ENCODE results near the gene VPS13D.

The VPS13D gene, protein sequence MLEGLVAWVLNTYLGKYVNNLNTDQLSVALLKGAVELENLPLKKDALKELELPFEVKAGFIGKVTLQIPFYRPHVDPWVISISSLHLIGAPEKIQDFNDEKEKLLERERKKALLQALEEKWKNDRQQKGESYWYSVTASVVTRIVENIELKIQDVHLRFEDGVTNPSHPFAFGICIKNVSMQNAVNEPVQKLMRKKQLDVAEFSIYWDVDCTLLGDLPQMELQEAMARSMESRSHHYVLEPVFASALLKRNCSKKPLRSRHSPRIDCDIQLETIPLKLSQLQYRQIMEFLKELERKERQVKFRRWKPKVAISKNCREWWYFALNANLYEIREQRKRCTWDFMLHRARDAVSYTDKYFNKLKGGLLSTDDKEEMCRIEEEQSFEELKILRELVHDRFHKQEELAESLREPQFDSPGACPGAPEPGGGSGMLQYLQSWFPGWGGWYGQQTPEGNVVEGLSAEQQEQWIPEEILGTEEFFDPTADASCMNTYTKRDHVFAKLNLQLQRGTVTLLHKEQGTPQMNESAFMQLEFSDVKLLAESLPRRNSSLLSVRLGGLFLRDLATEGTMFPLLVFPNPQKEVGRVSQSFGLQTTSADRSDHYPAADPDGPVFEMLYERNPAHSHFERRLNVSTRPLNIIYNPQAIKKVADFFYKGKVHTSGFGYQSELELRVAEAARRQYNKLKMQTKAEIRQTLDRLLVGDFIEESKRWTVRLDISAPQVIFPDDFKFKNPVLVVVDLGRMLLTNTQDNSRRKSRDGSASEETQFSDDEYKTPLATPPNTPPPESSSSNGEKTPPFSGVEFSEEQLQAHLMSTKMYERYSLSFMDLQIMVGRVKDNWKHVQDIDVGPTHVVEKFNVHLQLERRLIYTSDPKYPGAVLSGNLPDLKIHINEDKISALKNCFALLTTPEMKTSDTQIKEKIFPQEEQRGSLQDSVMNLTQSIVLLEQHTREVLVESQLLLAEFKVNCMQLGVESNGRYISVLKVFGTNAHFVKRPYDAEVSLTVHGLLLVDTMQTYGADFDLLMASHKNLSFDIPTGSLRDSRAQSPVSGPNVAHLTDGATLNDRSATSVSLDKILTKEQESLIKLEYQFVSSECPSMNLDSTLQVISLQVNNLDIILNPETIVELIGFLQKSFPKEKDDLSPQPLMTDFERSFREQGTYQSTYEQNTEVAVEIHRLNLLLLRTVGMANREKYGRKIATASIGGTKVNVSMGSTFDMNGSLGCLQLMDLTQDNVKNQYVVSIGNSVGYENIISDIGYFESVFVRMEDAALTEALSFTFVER (N-terminal part only)

DNA sequence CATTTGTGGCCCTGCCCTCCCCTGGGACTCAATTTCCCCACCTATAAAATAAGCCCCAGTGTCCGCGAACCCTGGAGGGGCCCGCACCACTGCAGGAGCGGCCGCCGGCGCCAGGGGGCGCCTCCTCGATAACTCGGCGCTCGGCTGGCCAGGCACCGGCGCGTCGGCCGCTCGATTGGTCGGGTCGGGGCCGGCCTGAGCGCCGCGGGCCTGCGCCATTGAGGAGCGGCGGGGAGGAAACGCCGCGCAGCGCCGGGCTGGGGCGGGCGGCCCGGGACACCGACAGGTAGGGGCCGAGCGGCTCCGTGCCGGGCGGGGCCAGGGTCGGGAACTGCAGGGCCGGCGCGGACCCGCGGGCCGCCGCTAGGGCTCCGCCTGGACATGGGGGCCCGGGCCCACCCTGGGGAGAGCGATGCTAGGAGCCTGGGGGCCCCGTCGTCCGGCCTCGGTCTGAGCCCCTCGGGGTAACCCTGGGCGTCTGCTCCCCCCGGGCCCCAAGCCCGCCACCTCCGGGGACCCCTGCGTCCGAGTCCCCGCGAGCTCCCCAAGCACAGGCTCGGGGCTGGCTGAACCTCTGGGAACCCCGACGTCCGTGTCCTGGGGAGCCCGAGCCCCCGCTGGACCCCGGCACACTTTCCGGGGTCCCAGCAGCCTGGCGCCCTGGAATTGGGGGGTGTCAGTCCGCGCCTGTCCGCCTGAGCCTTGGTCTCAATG, at the start of gene VPS13D:
TSS of gene VPS13D (plus strand) at position 196 of the 714 bp plus-strand sequence. CDS start 4,237 bp downstream, outside the sequence.
- in situ Hi-C loops (cut with HindIII; ENCODE audit: low sequenced_read_pairs) = no loop called here

DNA sequence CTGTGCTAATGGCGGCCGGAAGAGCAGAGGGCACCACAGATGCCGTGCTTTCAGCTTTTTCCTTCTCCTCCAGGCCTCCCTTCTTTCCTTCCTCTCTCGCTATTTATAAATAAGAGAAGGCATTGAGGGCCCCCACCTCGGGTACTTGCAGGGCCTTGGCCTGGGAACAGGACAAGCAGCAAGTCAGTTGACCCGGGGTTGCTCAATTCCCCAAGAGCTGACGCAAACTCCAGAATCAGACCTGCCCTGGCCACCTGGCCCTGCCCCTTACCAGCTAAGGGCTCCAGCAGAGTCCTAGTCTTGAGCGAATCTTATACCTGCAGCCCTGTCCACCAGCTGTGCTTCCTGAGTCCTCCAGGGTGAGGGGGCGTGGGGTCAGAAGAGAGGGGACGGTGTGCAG, 49.5 kb upstream of the VPS13D start:
- in situ Hi-C loops (cut with HindIII; ENCODE audit: low sequenced_read_pairs) = no loop called here

DNA sequence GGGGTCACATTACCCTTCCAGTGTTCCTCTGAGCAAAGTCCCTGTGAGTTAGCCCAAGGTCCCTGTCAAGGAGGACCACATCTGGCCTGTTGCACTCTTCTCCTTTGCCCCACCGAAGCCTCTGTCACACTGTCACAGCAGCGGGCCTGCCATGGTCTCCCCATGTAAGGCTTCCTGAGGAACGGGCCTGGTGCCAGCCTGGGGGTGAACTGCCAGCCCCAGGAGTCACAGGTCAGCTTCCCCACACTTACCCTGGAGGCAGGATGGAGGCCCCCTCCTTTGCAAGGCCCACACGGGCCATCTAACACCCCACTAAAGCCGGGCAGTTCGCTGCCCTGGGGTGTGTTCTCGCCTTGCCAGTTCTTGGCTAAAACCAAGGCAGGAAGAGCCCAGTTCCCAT, 48.9 kb upstream of the VPS13D start:
- in situ Hi-C loops (cut with HindIII; ENCODE audit: low sequenced_read_pairs) = no loop called here

DNA sequence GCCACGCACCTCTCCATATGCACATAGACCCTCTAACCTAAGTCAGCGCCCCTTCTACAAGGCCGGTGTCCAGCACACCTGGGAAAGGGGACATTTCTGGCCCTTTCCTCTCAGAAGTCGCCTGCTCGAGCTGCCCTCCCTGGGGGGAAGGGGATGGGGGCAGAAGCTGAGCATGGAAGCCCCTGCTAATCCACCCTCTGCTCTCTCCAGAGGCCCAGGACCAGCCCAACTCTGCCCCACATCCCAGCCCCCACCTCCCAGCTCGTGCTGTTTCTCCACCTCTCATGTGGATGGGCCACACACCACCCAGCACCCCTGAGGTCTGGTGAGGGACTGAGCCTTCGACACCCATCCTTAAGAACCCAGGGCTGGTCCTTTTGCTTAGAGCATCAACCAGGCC, 48.3 kb upstream of the VPS13D start:
- in situ Hi-C loops (cut with HindIII; ENCODE audit: low sequenced_read_pairs) = no loop called here

DNA sequence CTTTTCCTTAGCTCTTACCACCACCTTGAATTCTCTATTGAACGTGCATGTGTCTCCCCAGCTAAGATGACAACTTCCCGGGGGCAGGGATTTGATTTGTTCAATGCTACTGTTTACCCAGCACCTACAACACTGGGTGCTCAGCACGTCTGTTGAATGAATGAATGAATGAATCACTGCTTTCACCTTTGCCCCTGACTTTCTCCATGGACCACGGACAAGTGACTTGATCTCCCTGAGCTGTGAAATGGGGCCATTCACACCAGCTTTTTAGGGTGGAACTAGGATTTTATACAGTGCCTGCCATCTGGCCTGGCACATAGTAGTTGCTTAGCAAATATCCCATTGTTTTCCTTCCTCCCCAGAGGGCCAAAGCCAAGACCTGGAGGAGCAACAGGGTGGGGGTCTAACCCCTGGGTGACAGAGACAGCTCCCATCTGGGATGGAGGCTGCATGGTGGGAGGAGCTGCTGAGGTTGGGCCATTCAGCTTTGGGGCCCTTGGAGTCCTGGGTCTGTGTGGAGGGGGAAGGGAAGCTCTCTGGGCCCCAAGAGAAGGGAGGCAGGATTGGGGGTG, 47.3 kb upstream of the VPS13D start:
- in situ Hi-C loops (cut with HindIII; ENCODE audit: low sequenced_read_pairs) = no loop called here

DNA sequence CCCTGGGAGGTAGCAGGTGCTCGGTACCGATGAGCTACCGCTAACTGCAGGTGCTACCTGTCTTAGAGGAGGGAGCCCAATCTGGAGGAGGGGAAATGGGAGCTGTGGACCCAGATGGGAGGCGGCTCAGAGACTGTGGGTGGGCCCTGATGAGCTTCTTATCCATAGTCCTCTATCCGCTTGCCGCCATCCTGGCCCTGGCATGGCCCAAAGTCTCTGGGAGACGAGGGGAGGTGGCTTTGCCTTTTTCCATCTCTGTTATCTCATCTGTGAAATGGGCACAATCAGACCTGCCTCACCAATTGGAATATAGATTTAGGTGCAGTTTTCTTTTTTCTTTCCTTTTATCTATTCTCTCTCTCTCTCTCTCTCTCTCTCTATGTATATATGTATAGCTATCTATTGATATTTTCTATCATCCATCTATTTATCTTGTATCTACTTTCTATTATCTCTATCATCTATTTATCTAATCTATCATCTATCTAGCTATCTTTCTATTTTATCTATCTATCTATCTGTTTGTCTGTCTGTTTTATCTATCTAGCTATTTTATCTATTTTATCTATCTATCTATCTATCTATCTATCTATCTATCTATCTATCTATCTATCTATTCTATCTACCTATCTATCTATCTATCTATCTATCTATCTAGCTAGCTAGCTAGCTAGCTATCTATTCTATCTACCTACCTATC, 46.6 kb upstream of the VPS13D start:
- in situ Hi-C loops (cut with HindIII; ENCODE audit: low sequenced_read_pairs) = no loop called here

DNA sequence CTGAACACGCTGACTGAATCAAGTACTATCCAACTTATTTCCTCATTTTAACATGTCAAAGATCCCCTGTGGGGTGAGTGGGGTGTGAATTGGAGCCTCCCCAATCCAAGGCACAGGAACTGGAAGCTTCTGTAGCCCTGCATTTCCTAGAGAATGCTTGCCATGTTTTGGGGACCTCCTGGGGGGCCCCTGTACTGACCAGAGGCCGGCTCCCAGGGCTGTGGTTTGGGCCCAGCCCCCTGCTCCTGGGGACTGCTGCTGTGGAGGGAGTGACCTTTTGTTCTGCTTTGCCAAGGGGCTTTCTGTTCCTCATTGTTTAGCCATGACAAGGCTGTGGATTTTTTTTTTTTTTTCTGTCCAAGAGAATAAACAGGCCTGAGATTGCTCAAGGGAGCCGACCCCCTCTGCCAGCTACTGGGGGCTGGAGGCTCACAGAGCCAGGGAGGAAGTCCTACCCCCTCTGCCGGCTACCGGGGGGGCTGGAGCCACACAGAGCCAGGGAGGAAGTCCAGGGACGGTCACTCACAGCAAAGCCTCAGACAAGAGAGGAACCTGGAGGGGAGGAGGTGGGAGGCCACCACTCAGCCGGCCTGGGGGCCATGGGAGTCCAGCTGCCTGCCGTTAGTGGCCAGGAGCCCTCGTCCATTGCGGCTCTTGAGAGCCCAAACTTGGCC, 45.7 kb upstream of the VPS13D start:
- in situ Hi-C loops (cut with HindIII; ENCODE audit: low sequenced_read_pairs) = no loop called here

DNA sequence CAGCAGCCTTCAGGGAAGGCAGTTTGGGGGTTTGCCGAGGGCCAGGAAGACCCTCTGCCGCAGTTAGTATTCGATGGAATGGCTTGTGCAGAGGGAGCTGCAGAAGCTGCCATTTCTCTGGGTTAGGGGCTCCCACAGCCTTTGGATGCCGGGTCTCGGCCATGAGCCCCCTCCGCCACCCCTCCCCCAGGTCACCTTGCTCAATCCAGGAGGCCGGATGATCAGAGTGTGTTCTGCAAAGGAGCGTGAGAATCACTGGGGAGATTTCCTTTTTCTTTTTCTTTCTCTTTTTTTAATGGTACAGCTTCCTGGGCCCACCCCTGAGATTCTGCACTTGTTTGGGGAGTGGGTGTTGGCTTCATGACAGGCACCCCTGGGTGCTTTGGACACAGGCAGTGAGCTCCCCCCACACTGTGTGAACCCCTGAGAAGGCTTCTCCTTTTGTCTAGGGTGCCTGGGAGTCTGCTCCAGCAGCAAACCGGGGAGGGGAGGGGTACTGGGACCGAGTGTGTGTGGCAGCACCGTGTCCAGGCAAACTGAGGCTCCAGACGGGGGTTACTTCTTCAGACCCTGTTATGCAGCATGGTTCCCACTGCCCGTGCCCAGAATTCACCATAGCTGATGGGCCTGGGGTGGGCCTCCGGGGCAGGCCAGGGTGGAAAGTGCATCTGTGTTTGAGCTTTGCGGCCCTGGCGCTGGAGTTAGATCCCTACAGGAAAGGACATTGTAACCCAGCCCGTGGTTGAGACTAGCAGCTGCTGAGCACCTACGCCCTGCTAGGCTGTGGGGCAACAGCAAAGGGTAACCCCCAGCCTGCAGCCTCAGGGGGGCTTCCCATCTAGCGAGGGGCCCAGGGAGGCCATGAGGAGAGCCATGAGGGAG, 44.6 kb upstream of the VPS13D start:
- in situ Hi-C loops (cut with HindIII; ENCODE audit: low sequenced_read_pairs) = no loop called here

DNA sequence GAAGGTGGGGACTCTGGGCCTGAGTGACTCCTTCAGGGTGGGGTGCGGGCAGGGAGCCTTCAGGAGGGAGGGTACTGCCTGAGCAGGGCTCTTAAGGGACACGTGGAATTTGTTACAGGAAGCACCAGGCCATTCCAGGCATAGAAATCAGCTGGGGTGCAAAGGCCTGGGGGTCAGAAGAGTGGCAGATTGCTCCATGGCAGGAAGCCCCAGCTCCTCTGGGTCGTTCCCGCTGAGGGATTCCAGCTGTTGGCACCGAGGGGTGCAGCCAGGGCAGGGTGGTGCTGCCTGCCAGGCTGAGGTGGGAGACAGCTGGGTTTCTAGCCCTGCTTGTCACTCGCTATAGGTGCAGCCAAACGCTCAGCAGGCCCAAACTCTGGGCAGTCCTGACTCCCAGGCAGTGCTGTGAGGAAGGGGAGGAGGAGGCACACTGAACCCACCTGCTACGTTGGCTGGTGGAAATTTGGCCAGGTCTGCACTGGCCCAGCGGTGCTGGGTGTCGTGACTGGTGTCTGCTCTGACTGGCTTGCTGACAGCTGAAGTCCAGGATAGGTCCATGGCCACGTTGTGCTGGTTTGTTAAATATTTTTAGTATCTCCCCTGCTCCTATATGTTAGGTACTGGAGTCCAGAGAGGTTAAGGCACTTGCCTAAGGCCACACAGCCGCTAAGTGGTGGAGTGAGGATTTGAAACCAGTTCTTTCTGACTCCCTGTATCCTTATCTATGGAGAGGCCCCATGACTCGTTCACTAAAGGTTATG, 43.7 kb upstream of the VPS13D start:
- in situ Hi-C loops (cut with HindIII; ENCODE audit: low sequenced_read_pairs) = no loop called here

DNA sequence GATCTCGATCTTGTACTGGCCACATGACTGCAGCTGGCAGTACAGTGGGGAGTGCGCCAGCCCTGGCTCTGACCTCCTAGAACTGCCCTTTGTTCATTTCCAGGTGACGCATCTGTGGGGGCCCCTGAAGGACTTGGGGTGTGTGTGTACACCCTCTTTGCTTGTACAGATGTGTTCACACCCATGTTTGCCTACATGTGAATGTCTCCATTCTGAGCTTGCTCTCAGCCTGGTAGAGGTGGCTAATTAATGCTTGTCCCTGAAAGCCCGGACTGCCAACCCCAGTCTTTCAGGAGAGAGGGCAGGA, 43.2 kb upstream of the VPS13D start:
- in situ Hi-C loops (cut with HindIII; ENCODE audit: low sequenced_read_pairs) = no loop called here

DNA sequence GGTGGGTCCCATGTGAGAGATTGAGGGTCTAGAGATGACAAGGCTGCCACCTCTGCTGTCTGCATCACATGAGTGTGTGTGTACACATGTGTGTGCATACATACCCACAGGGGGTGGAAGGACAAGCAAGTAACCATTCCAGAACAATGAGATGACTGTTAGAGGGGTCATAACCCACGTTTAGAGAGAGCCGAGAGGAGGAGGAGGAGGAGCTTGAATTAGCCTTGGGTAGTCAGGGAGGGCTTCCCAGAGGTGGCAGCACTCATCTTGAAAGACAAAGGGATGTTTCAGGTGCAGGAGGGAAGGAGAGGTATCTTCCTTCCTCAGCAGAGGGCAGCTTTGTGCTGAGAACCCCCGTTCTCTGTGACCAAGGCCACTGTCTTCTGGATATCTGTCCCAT, 41.7 kb upstream of the VPS13D start:
- in situ Hi-C loops (cut with HindIII; ENCODE audit: low sequenced_read_pairs) = no loop called here

DNA sequence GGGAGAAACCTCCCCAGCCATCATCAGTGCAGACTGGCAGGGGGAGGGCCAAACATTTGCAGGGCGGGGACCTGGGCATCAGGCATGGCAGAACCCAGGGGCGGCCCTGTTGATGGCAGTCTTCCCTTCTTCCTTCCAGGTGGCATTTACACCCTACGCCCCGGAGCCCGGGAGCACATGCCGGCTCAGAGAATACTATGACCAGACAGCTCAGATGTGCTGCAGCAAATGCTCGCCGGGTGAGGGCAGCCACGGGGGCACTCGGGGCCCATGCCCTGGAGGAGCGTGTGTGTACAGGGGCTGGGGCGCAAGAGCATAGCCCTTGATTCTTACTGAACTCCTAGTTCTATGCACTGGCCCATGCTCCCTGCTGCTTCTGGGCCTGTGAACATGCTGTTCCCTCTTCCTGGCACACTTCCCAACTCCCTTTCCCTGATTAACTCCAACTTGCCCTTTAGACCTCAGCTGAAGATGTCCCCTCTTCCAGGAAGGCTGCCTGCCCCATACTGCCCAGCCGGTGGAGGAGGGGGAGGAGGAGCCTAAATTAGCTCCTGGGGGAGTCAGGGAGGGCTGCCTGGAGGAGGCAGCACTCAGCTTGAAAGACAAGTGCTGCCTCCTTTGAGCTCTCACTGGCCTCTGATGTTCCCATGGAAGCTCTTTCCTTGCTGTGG, 41.0 kb upstream of the VPS13D start:
- in situ Hi-C loops (cut with HindIII; ENCODE audit: low sequenced_read_pairs) = no loop called here

DNA sequence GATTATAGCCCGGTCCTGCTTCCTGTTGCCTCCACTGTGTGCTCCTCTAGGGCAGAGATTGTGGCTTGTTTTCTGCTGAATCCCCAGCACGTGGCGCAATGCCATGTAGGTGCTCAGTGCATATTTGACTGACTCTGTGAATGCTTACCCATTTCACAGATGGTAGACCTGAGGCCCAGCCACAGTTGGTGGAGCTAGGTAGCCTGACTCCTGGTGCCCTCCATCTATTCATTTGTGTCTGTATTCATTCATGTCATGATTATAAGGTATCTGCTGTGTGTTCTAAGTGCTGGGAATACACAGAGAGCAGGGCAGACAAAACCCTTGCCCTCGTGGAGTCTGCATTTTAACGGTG, 40.5 kb upstream of the VPS13D start:
- in situ Hi-C loops (cut with HindIII; ENCODE audit: low sequenced_read_pairs) = no loop called here

DNA sequence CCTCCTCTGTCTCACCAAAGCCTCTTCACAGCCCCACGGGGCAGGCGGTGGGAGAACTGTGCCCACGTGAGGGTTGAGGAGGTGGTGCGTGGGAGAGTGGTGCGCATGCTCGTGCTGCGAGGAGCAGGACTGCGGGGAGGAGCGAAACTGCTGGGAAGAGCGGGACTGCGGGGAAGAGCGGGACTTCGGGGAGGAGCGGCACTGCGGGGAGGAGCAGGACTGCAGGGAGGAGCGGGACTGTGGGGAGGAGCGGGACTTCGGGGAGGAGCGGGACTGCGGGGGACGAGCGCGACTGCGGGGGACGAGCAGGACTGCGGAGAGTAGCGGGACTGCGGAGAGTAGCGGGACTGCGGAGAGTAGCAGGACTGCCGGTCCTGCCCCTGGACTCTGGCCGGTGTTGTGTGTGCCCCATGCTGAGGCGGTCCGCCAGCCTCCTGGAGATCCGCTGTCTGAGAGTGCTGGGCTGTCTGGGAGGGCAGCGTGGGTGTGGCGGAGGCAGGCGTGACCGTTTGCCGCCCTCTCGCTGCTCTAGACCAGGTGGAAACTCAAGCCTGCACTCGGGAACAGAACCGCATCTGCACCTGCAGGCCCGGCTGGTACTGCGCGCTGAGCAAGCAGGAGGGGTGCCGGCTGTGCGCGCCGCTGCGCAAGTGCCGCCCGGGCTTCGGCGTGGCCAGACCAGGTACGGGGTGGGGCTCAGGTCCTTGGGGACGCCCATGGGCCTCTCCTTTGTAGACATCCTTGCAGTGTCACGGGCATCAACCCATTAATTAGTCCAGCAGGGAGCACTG, 38.4 kb upstream of the VPS13D start:
- in situ Hi-C loops (cut with HindIII; ENCODE audit: low sequenced_read_pairs) = no loop called here

DNA sequence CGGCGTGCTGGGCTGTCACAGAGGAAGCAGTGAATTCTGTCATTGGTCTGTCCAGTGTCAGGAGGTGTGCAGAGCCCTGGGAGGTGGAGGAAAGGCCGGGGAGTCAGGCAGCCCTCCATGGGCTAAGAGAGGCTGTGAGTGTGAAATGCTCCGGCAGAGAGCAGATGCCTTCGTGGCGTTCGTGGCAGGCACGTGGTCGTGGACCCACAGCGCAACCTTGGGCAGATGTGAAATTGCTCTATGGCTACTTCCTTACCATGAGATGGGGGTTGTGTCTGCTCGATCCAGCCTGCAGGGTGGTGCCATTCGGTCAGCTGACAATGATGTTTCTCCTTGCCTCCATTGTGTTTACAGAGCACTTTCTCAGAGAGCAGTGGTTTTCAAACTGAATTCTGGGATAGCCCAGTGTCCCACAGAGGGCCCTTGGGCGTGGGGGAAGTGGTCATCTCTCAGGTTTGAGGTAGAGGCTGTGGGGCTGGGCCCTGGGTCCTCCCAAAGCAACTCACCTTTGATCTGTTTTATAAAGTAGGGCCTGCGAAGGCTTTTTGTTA, 35.1 kb upstream of the VPS13D start:
- in situ Hi-C loops (cut with HindIII; ENCODE audit: low sequenced_read_pairs) = no loop called here

DNA sequence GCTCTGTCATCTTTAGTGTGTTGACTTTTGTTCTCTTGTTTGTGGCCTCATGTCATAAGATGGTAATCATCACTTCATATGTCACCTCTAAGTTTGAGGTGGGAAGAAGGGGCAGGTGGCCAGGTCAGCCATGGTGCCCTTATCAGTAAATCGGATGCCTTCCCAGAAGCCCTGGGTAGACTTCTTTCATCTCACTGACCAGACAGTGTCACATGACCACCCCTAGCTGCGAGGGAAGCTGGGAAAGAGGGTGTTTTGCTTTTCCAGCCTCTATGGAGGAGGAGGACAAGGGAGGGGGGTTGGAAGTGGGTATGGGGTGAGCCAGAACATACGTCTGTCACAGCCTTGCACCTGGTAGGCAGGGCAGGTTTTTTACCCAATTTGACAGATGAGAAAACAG, 34.4 kb upstream of the VPS13D start:
- in situ Hi-C loops (cut with HindIII; ENCODE audit: low sequenced_read_pairs) = no loop called here

Data from DLD1 (cell line).